ENCODE results near the gene H2AZ2.

H2AZ2 gene

GRCh38 chr7:44784364-44784763, 63.5 kb downstream of the H2AZ2 start:
- no peak for DNase-seq (ENCODE audit: low read depth)

DNA sequence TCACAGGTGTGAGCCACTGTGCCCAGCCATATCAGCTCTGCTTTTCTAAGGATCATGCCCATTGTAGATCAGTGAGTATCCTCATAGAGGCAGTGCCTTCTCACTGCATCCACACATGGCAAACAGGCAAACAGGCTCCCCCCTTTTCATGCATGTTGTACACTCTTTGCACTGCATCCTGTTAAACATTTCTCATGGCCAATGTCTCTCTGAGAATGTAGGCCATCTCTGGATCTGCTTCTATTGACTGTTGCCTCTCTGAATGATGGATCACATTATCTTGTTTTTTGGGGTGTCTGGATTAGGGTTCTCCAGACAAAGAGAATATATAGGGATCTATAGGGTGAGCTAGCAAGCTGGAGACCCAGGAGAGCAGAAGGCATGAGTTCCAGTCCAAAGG, 64.5 kb downstream of the H2AZ2 start:
- DNase-seq (ENCODE audit: low read depth), result no peak

DNA sequence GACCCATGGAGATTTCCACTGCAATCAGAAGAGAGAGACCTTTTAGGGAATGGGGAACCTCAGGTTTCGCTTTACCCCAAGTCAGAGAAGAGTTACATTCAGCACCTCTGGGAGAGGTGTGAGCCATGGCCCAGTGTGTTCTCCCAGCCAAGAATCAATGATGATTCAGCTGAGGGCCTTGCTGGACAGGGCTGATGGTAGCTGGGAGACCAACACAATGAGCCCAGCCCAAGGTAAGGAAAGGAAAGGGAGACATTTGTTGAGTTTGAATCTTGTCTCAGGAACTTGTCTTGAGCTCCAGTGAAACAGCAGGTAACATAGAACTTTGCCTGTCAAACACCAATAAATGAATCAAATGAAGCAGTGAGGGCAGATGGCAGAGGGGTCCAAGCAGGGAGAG, 65.4 kb downstream of the H2AZ2 start:
- DNase-seq (ENCODE audit: low read depth), result no peak
